H9 (cell line): ENCODE data around the gene FCMR. TPM values are rescaled to one million over a fixed set of nuclear protein-coding genes. Genes with fewer than 3 reads are reported as not detected.
A peak's percentile ranks its signal among the peaks of the same experiment; 100 is the strongest.

Experiments used
- DNase-seq: peaks from one replicate; pipeline ENCODE4 v3.0.0-alpha.2; 2017
- H2AFZ ChIP-seq: one replicate; pipeline ENCODE4 v1.6.1; 2013; ENCODE audit warnings: mild to moderate bottlenecking, low read length, control low read depth, moderate library complexity
- H2AK5ac ChIP-seq: 2 replicates; pipeline ENCODE4 v1.6.1; 2013; ENCODE audit warnings: low read length, control low read depth, mixed read lengths; ENCODE audit not compliant: insufficient read length
- H2BK120ac ChIP-seq: one replicate; pipeline ENCODE4 v1.6.1; 2013; ENCODE audit warnings: low read depth, mild to moderate bottlenecking, low read length, control low read depth, inconsistent platforms; ENCODE audit not compliant: poor library complexity, severe bottlenecking
- H2BK12ac ChIP-seq: 2 replicates; pipeline ENCODE4 v1.6.1; 2013; ENCODE audit warnings: low read length, control low read depth, mixed read lengths, low read depth; ENCODE audit not compliant: insufficient read length
- H2BK15ac ChIP-seq: 2 replicates; pipeline ENCODE4 v1.6.1; 2013; ENCODE audit warnings: low read depth, low read length, control low read depth
- H2BK20ac ChIP-seq: one replicate; pipeline ENCODE4 v1.6.1; 2013; ENCODE audit warnings: low read depth, mild to moderate bottlenecking, low read length, control low read depth, inconsistent platforms; ENCODE audit not compliant: poor library complexity, severe bottlenecking
- H2BK5ac ChIP-seq: 2 replicates; pipeline ENCODE4 v1.6.1; 2013; ENCODE audit warnings: low read length, control low read depth, mixed read lengths; ENCODE audit not compliant: insufficient read length
- H3K14ac ChIP-seq: 2 replicates; pipeline ENCODE4 v1.6.1; 2013; ENCODE audit warnings: low read length, control low read depth; ENCODE audit not compliant: insufficient read depth
- H3K18ac ChIP-seq: 2 replicates; pipeline ENCODE4 v1.6.1; 2013; ENCODE audit warnings: low read depth, mild to moderate bottlenecking, mixed read lengths, low read length, control low read depth; ENCODE audit not compliant: insufficient read length
- H3K23ac ChIP-seq: 2 replicates; pipeline ENCODE4 v1.6.1; 2013; ENCODE audit warnings: low read length, control low read depth, mixed read lengths, low read depth; ENCODE audit not compliant: insufficient read length
- H3K23me2 ChIP-seq: 2 replicates; pipeline ENCODE4 v1.6.1; 2013; ENCODE audit warnings: low read depth, mild to moderate bottlenecking, mixed read lengths, low read length, control low read depth; ENCODE audit not compliant: insufficient read length, poor library complexity, severe bottlenecking
- H3K27ac ChIP-seq: 2 replicates; pipeline ENCODE4 v1.5.1; 2013; ENCODE audit warnings: low read length, control low read depth, mixed read lengths, low read depth; ENCODE audit not compliant: insufficient read length
- H3K27me3 ChIP-seq: 2 replicates; pipeline ENCODE4 v1.6.1; 2013; ENCODE audit warnings: low read length, control low read depth, inconsistent platforms; ENCODE audit not compliant: insufficient read depth
- H3K4ac ChIP-seq: 2 replicates; pipeline ENCODE4 v1.6.1; 2013; ENCODE audit warnings: low read depth, mild to moderate bottlenecking, control low read depth, inconsistent platforms, low read length, moderate library complexity
- H3K4me1 ChIP-seq: 2 replicates; pipeline ENCODE4 v1.6.1; 2013; ENCODE audit warnings: low read length, control low read depth, inconsistent platforms; ENCODE audit not compliant: insufficient read depth
- H3K4me2 ChIP-seq: 2 replicates; pipeline ENCODE4 v1.6.1; 2013; ENCODE audit warnings: low read length, control low read depth, mixed read lengths; ENCODE audit not compliant: insufficient read length, insufficient read depth
- H3K56ac ChIP-seq: 2 replicates; pipeline ENCODE4 v1.6.1; 2013; ENCODE audit warnings: low read depth, mild to moderate bottlenecking, mixed read lengths, low read length, control low read depth; ENCODE audit not compliant: insufficient read length
- H3K79me1 ChIP-seq: 2 replicates; pipeline ENCODE4 v1.6.1; 2013; ENCODE audit warnings: low read depth, mild to moderate bottlenecking, moderate library complexity, low read length, control low read depth, inconsistent platforms; ENCODE audit not compliant: insufficient read depth, poor library complexity, severe bottlenecking
- H3K79me2 ChIP-seq: 2 replicates; pipeline ENCODE4 v1.6.1; 2013; ENCODE audit warnings: low read length, control low read depth, inconsistent platforms; ENCODE audit not compliant: insufficient read depth
- H3K9ac ChIP-seq: 2 replicates; pipeline ENCODE4 v1.6.1; 2013; ENCODE audit warnings: low read length, control low read depth, mixed read lengths; ENCODE audit not compliant: insufficient read length; ENCODE audit errors: extremely low read depth
- H3K9me3 ChIP-seq: one replicate; pipeline ENCODE4 v1.6.1; 2013; ENCODE audit warnings: low read depth, low read length, inconsistent platforms; ENCODE audit not compliant: control insufficient read depth
- H3T11ph ChIP-seq: one replicate; pipeline ENCODE4 v1.6.1; 2013; ENCODE audit warnings: mild to moderate bottlenecking, low read length, control low read depth, inconsistent platforms
- H4K20me1 ChIP-seq: one replicate; pipeline ENCODE4 v1.6.1; 2013; ENCODE audit not compliant: control insufficient read depth, insufficient read length, insufficient read depth
- H4K5ac ChIP-seq: 2 replicates; pipeline ENCODE4 v1.6.1; 2013; ENCODE audit warnings: low read depth, mild to moderate bottlenecking, mixed read lengths, low read length, control low read depth; ENCODE audit not compliant: insufficient read length
- H4K8ac ChIP-seq: replicated peaks from 2 replicates; pipeline ENCODE4 v1.6.1; 2013; ENCODE audit warnings: low read length, control low read depth, mixed read lengths, low read depth; ENCODE audit not compliant: insufficient read length
- H4K91ac ChIP-seq: 2 replicates; pipeline ENCODE4 v1.6.1; 2013; ENCODE audit warnings: low read depth, mild to moderate bottlenecking, moderate library complexity, mixed read lengths, low read length, control low read depth; ENCODE audit not compliant: insufficient read length
- H3K27ac Mint-ChIP-seq, 3 experiments: 2 replicates in 2 of 3; 3 replicates in 1 of 3; pipeline ENCODE4 v1.8.0; 2020 to 2021; ENCODE audit warnings: mixed read lengths in 3 of 3, mild to moderate bottlenecking in 1 of 3, moderate library complexity in 1 of 3
- H3K27me3 Mint-ChIP-seq: 2 replicates; pipeline ENCODE4 v1.8.0; 2021; ENCODE audit warnings: low read depth, mild to moderate bottlenecking, moderate library complexity, mixed read lengths
- H3K36me3 Mint-ChIP-seq, 3 experiments: 2 replicates in 2 of 3; 3 replicates in 1 of 3; pipeline ENCODE4 v1.8.0; 2020 to 2021; ENCODE audit warnings: low read depth in 3 of 3, mixed read lengths in 3 of 3; ENCODE audit not compliant: insufficient read depth in 1 of 3
- H3K4me1 Mint-ChIP-seq, 2 experiments: 2 replicates each; pipeline ENCODE4 v1.8.0; 2020; ENCODE audit warnings: mixed read lengths in 2 of 2
- H3K4me3 Mint-ChIP-seq, 2 experiments: 2 replicates in 1 of 2; 3 replicates in 1 of 2; pipeline ENCODE4 v1.8.0; 2020 to 2021; ENCODE audit warnings: mild to moderate bottlenecking in 2 of 2, mixed read lengths in 2 of 2, moderate library complexity in 1 of 2
- H3K9me3 Mint-ChIP-seq, 2 experiments: 2 replicates in 1 of 2; 3 replicates in 1 of 2; pipeline ENCODE4 v1.8.0; 2020; ENCODE audit warnings: mild to moderate bottlenecking in 2 of 2, mixed read lengths in 2 of 2, moderate library complexity in 1 of 2
- WGBS: extraction: QIAGEN DNeasy Blood & Tissue Kit; methylation state at CpG from one replicate; pipeline ENCODE4 v1.1.7; 2013; ENCODE audit warnings: missing lambda C conversion rate, low lambda C conversion rate, mixed read lengths; ENCODE audit not compliant: insufficient read length; ENCODE audit errors: extremely low coverage; 5-methylcytosine and 5-hydroxymethylcytosine counted together
- total RNA-seq: library from RNA; stranded (reverse); gene quantifications from 2 replicates; pipeline ENCODE4 v1.2.1, GENCODE V29; 2021
- TF ChIP-seq, protein P1 (sequence below): fragments of 200-600 bp; sonication (generic); conservative IDR thresholded peaks from 3 replicates; pipeline ENCODE4 v1.8.0; 2021; ENCODE audit warnings: antibody characterized with exemption, mild to moderate bottlenecking

Gene FCMR
- total RNA-seq, 1 experiment from 2014 or later = not detected

- Mint-ChIP-seq H3K27ac (0 out of 7 replicates have a peak overlapping the region, but pooled peaks of 1 of the 3 experiments have one; percentile 11), H3K4me3 (no peak overlapping the region), H3K36me3 (no peaks in the 10 kb centered on the region), H3K9me3 (no peaks in the 10 kb centered on the region), H3K27me3 (peaks cover 14% of the 10 kb centered on the region), H3K4me1 (peaks cover 18 to 22% of the 10 kb centered on the region in 2 experiments)
- H3K79me1 ChIP-seq = no peaks in the 10 kb centered on the region
- no peak overlapping the region for H3K56ac ChIP-seq
- no peak overlapping the region for H2BK120ac ChIP-seq
- no peak overlapping the region for H2BK15ac ChIP-seq
- H2BK20ac ChIP-seq = no peak overlapping the region
- H4K91ac ChIP-seq = no peak overlapping the region
- H2AFZ ChIP-seq = no peak overlapping the region
- no peak overlapping the region for H2BK5ac ChIP-seq
- no peaks in the 10 kb centered on the region for H3K9me3 ChIP-seq
- H3K27me3 ChIP-seq = no peaks in the 10 kb centered on the region
- H3K27ac ChIP-seq = no peak overlapping the region
- no peak overlapping the region for H2BK12ac ChIP-seq
- H3K23ac ChIP-seq = no peak overlapping the region
- H3K4me2 ChIP-seq = no peak overlapping the region
- no peak overlapping the region for H3T11ph ChIP-seq
- no peaks in the 10 kb centered on the region for H3K23me2 ChIP-seq
- H2AK5ac ChIP-seq = no peak overlapping the region
- H4K8ac ChIP-seq = no peak overlapping the region
- no peaks in the 10 kb centered on the region for H4K20me1 ChIP-seq
- TF ChIP-seq, protein P1, sequence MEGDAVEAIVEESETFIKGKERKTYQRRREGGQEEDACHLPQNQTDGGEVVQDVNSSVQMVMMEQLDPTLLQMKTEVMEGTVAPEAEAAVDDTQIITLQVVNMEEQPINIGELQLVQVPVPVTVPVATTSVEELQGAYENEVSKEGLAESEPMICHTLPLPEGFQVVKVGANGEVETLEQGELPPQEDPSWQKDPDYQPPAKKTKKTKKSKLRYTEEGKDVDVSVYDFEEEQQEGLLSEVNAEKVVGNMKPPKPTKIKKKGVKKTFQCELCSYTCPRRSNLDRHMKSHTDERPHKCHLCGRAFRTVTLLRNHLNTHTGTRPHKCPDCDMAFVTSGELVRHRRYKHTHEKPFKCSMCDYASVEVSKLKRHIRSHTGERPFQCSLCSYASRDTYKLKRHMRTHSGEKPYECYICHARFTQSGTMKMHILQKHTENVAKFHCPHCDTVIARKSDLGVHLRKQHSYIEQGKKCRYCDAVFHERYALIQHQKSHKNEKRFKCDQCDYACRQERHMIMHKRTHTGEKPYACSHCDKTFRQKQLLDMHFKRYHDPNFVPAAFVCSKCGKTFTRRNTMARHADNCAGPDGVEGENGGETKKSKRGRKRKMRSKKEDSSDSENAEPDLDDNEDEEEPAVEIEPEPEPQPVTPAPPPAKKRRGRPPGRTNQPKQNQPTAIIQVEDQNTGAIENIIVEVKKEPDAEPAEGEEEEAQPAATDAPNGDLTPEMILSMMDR = no peak
- no peaks in the 10 kb centered on the region for H3K79me2 ChIP-seq
- no peak overlapping the region for H3K18ac ChIP-seq
- H3K14ac ChIP-seq = no peak overlapping the region
- H4K5ac ChIP-seq = no peak overlapping the region
- peaks cover 6% of the 10 kb centered on the region for H3K4me1 ChIP-seq
- no CpG with 5 or more reads among the region's 3 CpGs for WGBS
- no peak for DNase-seq
- H3K9ac ChIP-seq = no peak overlapping the region
- no peak overlapping the region for H3K4ac ChIP-seq
Observed at GRCh38 chr1:206895325-206895724, 26.4 kb downstream of the FCMR start.
